ENCODE data around the gene GAB4.

Gene GAB4

GRCh38 chr22:17007852-17008731, at the start of gene GAB4:
Gene GAB4 (minus strand): TSS chr22:17008222. CDS start chr22:17008114, 108 bp downstream.
- H3K79me2 ChIP-seq (ENCODE audit: control insufficient read depth, low read length), result no peaks in the 10 kb centered on the region
- H3K27me3 ChIP-seq (ENCODE audit: control insufficient read depth, low read length), result no peaks in the 10 kb centered on the region
- no peak for TF ChIP-seq EZH2phosphoT487 (IDR thresholded peaks at IDR 0.05; ENCODE audit: borderline replicate concordance, low read length)
- TF ChIP-seq CTCF (IDR thresholded peaks at IDR 0.05; ENCODE audit: low read depth, low read length, poor library complexity, severe bottlenecking), result no peak
- H3F3A ChIP-seq (ENCODE audit: control insufficient read depth, insufficient read depth), result no peaks in the 10 kb centered on the region
- no peak within 1 kb of the TSS for H3K4me3 ChIP-seq (ENCODE audit: low read length)
- H3K4me1 ChIP-seq (ENCODE audit: control insufficient read depth, low read length), result no peaks in the 10 kb centered on the region
- H3K27ac ChIP-seq (ENCODE audit: low read depth, low read length), result no peak within 1 kb of the TSS
- no peak within 1 kb of the TSS for H3K4me2 ChIP-seq (ENCODE audit: low read length)
- no peaks in the 10 kb centered on the region for H3K9me2 ChIP-seq (replicated peaks; ENCODE audit: control insufficient read depth, low read length)
- H4K20me1 ChIP-seq (ENCODE audit: control insufficient read depth, insufficient read depth, low read depth, low read length), result no peaks in the 10 kb centered on the region
- no peaks in the 10 kb centered on the region for H3K9me3 ChIP-seq (ENCODE audit: control insufficient read depth, insufficient read depth, low read length)
- H3K36me3 ChIP-seq (ENCODE audit: control insufficient read depth, low read length), result no peaks in the 10 kb centered on the region

- Histone ChIP-seq H3F3A (ENCODE audit: control insufficient read depth, insufficient read depth) (no peaks in the 10 kb centered on the region), H3K9me3 (ENCODE audit: control insufficient read depth, insufficient read depth, low read length) (no peaks in the 10 kb centered on the region), H3K4me3 (ENCODE audit: low read length) (no peak overlapping the region), H3K36me3 (ENCODE audit: control insufficient read depth, low read length) (no peaks in the 10 kb centered on the region), H3K4me1 (ENCODE audit: control insufficient read depth, low read length) (no peaks in the 10 kb centered on the region), H3K27me3 (ENCODE audit: control insufficient read depth, low read length) (peaks cover 5% of the 10 kb centered on the region), H4K20me1 (ENCODE audit: control insufficient read depth, insufficient read depth, low read depth, low read length) (no peaks in the 10 kb centered on the region), H3K27ac (ENCODE audit: low read depth, low read length) (no peak overlapping the region), H3K79me2 (ENCODE audit: control insufficient read depth, low read length) (no peaks in the 10 kb centered on the region), H3K9me2 (replicated peaks; ENCODE audit: control insufficient read depth, low read length) (no peaks in the 10 kb centered on the region), H3K4me2 (ENCODE audit: low read length) (no peak overlapping the region)
- TF ChIP-seq CTCF (IDR thresholded peaks at IDR 0.05; ENCODE audit: low read depth, low read length, poor library complexity, severe bottlenecking), result no peak
- TF ChIP-seq EZH2phosphoT487 (IDR thresholded peaks at IDR 0.05; ENCODE audit: borderline replicate concordance, low read length), result no peak
Measured at GRCh38 chr22:17056807-17057206, 48.8 kb upstream of the GAB4 start.

GRCh38 chr22:17056058-17056457, 48.0 kb upstream of the GAB4 start:
- Histone ChIP-seq H3K4me2 (ENCODE audit: low read length) (no peak overlapping the region), H3K79me2 (ENCODE audit: control insufficient read depth, low read length) (no peaks in the 10 kb centered on the region), H3F3A (ENCODE audit: control insufficient read depth, insufficient read depth) (no peaks in the 10 kb centered on the region), H3K27me3 (ENCODE audit: control insufficient read depth, low read length) (peaks cover 5% of the 10 kb centered on the region), H3K4me3 (ENCODE audit: low read length) (no peak overlapping the region), H4K20me1 (ENCODE audit: control insufficient read depth, insufficient read depth, low read depth, low read length) (no peaks in the 10 kb centered on the region), H3K27ac (ENCODE audit: low read depth, low read length) (no peak overlapping the region), H3K9me3 (ENCODE audit: control insufficient read depth, insufficient read depth, low read length) (no peaks in the 10 kb centered on the region), H3K4me1 (ENCODE audit: control insufficient read depth, low read length) (no peaks in the 10 kb centered on the region), H3K9me2 (replicated peaks; ENCODE audit: control insufficient read depth, low read length) (no peaks in the 10 kb centered on the region), H3K36me3 (ENCODE audit: control insufficient read depth, low read length) (no peaks in the 10 kb centered on the region)
- TF ChIP-seq CTCF (IDR thresholded peaks at IDR 0.05; ENCODE audit: low read depth, low read length, poor library complexity, severe bottlenecking) (no peak), EZH2phosphoT487 (IDR thresholded peaks at IDR 0.05; ENCODE audit: borderline replicate concordance, low read length) (no peak)

All from DOHH2 (cell line).